RWPE2 (cell line): ENCODE data around the gene CCL1.

Experiments
- ATAC-seq: fragments of 200-7000 bp; cut with Tn5 transposase; 3 replicates; pipeline ENCODE4 v1.9.1; 2021; ENCODE audit warnings: low read depth
- DNase-seq: peaks from one replicate; pipeline ENCODE4 v3.0.0-alpha.2; 2020; ENCODE audit warnings: low spot score
- H3K27ac ChIP-seq: fragments of 450-650 bp; 2 replicates; pipeline ENCODE4 v1.5.1; 2017; ENCODE audit warnings: mild to moderate bottlenecking; ENCODE audit not compliant: poor library complexity, severe bottlenecking
- H3K27me3 ChIP-seq: fragments of 250-450 bp; sonication (Bioruptor Pico); 2 replicates; pipeline ENCODE4 v1.5.1; 2021; ENCODE audit warnings: mild to moderate bottlenecking, moderate library complexity; ENCODE audit not compliant: insufficient read depth, poor library complexity, severe bottlenecking
- H3K36me3 ChIP-seq: fragments of 250-450 bp; sonication (Bioruptor Pico); 2 replicates; pipeline ENCODE4 v1.5.1; 2020; ENCODE audit warnings: low read depth, mild to moderate bottlenecking, moderate library complexity
- H3K4me1 ChIP-seq: fragments of 250-450 bp; sonication (Bioruptor Pico); 2 replicates; pipeline ENCODE4 v1.5.1; 2021; ENCODE audit warnings: mild to moderate bottlenecking, moderate library complexity; ENCODE audit not compliant: insufficient read depth, poor library complexity, severe bottlenecking
- H3K4me3 ChIP-seq: fragments of 250-450 bp; sonication (Bioruptor Pico); 2 replicates; pipeline ENCODE4 v1.5.1; 2021; ENCODE audit warnings: mild to moderate bottlenecking, moderate library complexity; ENCODE audit not compliant: severe bottlenecking
- H3K9me3 ChIP-seq: fragments of 250-450 bp; sonication (Bioruptor Pico); 2 replicates; pipeline ENCODE4 v1.5.1; 2021; ENCODE audit warnings: mild to moderate bottlenecking, moderate library complexity; ENCODE audit not compliant: severe bottlenecking
- TF ChIP-seq, protein P1 (sequence below): fragments of 450-650 bp; IDR thresholded peaks from one replicate; pipeline ENCODE4 v1.5.1; 2017; ENCODE audit warnings: mild to moderate bottlenecking, moderate library complexity; ENCODE audit not compliant: poor library complexity, severe bottlenecking

The CCL1 gene

DNA sequence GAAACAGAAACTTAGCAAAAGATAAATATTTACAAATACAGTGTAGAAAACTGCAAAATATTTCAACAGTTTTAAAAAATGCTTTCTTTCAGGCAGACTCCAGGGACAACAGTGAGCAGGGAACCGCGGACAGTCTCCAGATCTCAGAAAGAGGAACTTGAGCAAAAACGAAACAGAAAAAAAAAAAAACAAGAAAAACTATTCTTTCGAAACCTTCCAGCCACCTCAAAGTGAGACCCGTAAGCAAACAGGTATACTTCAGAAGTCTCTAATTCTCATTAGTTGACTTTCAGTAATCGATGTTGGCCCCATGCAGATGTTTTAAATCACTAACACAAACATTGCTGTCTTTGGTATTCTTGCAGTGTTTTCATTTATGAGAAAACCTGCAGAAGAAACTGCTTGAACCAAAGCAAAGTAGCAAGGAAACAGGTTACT is 15.7 kb upstream of the CCL1 start:
- Histone ChIP-seq H3K27ac (no peak overlapping the region), H3K4me3 (no peak overlapping the region), H3K4me1 (no peaks in the 10 kb centered on the region), H3K27me3 (peaks cover 5% of the 10 kb centered on the region), H3K36me3 (no peaks in the 10 kb centered on the region), H3K9me3 (no peaks in the 10 kb centered on the region)
- no peak for ATAC-seq
- TF ChIP-seq, protein P1, sequence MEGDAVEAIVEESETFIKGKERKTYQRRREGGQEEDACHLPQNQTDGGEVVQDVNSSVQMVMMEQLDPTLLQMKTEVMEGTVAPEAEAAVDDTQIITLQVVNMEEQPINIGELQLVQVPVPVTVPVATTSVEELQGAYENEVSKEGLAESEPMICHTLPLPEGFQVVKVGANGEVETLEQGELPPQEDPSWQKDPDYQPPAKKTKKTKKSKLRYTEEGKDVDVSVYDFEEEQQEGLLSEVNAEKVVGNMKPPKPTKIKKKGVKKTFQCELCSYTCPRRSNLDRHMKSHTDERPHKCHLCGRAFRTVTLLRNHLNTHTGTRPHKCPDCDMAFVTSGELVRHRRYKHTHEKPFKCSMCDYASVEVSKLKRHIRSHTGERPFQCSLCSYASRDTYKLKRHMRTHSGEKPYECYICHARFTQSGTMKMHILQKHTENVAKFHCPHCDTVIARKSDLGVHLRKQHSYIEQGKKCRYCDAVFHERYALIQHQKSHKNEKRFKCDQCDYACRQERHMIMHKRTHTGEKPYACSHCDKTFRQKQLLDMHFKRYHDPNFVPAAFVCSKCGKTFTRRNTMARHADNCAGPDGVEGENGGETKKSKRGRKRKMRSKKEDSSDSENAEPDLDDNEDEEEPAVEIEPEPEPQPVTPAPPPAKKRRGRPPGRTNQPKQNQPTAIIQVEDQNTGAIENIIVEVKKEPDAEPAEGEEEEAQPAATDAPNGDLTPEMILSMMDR = no peak
- no peak for DNase-seq

DNA sequence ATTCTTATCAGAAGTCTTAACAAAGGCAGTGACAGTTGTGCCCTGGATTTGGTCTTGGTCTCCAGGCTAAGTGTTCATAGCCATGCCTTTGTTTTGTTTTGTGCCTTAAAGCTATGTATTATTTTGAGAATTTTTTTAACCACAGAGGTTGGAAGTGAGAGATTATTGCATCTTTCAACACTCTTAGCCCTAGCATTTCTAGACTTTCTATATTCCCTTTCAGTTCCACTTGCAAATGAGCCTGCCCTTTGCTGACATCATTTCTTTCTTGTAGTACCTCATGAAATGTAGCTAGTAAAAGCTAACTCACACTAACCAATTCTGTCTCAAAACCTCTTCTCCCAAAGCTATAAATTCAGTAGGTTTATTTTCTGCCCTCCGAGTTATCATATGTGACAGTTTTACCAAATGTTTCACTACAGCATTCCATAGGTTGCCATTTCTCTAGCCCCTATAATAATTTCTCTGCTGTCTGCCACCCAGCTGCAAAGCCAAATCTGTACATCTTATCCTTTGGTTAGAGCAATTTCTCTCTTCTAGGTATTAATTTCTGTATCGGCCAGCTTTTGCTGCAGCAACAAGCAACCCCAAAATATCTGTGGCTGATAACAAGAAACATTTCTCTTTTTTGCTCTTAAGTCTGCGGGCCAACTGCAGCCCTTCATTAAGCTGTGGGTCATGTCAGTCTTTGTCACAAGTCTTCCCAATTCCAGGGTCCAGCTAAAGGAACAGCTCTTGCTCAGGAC is 14.2 kb upstream of the CCL1 start:
- Histone ChIP-seq H3K36me3 (no peaks in the 10 kb centered on the region), H3K4me3 (no peak overlapping the region), H3K9me3 (no peaks in the 10 kb centered on the region), H3K27ac (no peak overlapping the region), H3K4me1 (no peaks in the 10 kb centered on the region), H3K27me3 (peaks cover 5% of the 10 kb centered on the region)
- TF ChIP-seq, protein P1 = no peak
- ATAC-seq = no peak
- DNase-seq = no peak

DNA sequence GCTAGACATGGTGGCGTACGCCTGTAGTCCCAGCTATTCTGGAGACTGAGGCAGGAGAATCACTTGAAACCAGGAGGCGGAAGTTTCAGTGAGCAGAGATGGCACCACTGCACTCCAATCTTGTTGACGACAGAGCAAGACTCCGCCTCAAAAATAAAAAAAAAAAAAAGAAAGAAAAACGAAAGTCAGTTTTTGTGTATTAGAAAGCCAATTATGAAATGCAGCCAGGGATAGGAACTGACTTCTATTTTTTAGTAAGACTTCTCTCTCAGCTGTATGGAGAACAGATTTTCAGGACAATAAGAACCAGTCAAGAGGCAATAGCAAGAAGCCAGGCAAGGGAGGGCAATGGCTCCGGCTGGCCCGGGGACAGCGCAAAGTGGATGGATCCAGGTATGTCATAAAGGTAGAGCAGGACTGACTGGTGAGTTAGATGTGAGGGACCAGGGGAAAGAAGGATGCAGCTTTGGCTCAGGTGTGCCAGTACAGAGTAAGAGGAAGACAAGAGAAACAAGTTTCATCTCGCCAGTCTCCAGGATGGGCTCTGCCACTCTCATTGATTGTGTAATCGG is 12.5 kb upstream of the CCL1 start:
- Histone ChIP-seq H3K4me3 (no peak overlapping the region), H3K9me3 (no peaks in the 10 kb centered on the region), H3K36me3 (no peaks in the 10 kb centered on the region), H3K27me3 (peaks cover 5% of the 10 kb centered on the region), H3K4me1 (no peaks in the 10 kb centered on the region), H3K27ac (no peak overlapping the region)
- ATAC-seq = no peak
- no peak for DNase-seq
- TF ChIP-seq, protein P1 = no peak

DNA sequence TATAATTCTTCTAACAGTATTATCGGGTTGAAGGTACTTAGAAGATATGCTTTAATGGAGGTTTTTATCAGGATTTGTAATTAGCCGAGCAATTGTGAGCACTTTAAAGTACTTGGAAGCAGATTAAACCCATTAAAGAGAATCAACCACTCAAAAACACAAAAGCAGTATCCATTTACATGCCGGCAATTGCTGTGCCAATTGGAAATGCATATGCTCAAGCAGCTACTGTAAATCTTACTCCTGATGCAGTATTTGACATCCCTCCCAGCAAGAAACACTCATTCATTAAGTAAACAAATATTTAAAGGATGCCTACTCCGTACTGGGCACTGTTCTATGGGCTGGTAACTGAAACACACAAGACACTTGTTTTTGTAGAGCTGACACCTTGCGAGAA is 11.4 kb upstream of the CCL1 start:
- Histone ChIP-seq H3K4me3 (no peak overlapping the region), H3K27me3 (peaks cover 5% of the 10 kb centered on the region), H3K4me1 (no peaks in the 10 kb centered on the region), H3K36me3 (no peaks in the 10 kb centered on the region), H3K9me3 (no peaks in the 10 kb centered on the region), H3K27ac (no peak overlapping the region)
- DNase-seq (no peak), ATAC-seq (no peak)
- TF ChIP-seq, protein P1 = no peak

DNA sequence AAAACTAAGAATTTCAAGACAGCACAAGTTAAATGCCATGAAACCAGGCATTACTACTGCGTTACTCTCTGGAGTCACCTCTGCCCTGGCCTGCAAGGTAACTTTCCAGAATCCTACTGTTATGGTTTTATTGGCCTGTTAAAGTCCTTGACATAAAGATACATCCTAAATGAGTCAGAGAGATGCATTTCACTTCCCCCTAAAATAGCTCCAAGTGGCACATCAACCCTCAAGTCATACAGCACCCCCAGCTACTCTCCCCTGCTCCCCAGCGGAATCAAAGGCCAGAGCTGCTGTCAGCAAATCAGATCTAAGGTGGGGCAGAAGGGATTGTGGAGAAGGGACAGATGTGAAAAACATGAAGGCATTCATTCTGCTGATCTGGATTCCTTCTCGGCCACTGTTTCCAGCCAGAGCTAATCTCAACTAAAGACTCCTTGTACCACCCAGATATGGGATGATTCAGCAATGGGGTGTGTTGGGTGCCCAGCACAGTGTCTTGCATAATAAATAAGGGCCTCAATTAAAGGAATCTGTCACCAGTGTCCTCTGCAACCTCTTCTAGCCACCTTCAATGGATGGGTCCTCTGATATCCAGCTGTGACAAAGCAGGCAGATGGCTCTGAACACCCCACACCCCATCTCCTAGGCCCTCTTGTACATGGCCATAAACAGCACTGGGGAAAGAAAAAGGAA is 8.5 kb upstream of the CCL1 start:
- H3K27me3 ChIP-seq = no peaks in the 10 kb centered on the region
- ATAC-seq (no peak), DNase-seq (no peak)
- no peaks in the 10 kb centered on the region for H3K9me3 ChIP-seq
- no peaks in the 10 kb centered on the region for H3K36me3 ChIP-seq
- TF ChIP-seq, protein P1 = no peak
- no peak overlapping the region for H3K27ac ChIP-seq
- no peak overlapping the region for H3K4me3 ChIP-seq
- no peaks in the 10 kb centered on the region for H3K4me1 ChIP-seq
